ENCODE results near the gene CLEC4F.

Gene CLEC4F

GRCh38 chr2:70835643-70836042 lies 15.2 kb upstream of the CLEC4F start, which contains the start of gene CD207:
TSS of gene CD207 (minus strand) at chr2:70835816. CDS start at chr2:70835776, 40 bp downstream.
- Histone ChIP-seq H3K27ac (ENCODE audit: low read depth, low read length, severe bottlenecking) (no peak within 1 kb of the TSS), H3K4me3 (ENCODE audit: extremely low read depth, insufficient read depth, low read length, poor library complexity, severe bottlenecking) (no peak within 1 kb of the TSS), H3K9me3 (ENCODE audit: control insufficient read depth, low read length) (no peaks in the 10 kb centered on the region), H3K4me1 (ENCODE audit: control insufficient read depth, insufficient read depth, low read length, poor library complexity, severe bottlenecking) (no peaks in the 10 kb centered on the region), H3K36me3 (ENCODE audit: control insufficient read depth, insufficient read depth, low read length) (no peaks in the 10 kb centered on the region)
- whole genome bisulfite sequencing, 2 experiments (ENCODE audit: insufficient coverage in 2 of 2): 92 to 100% methylated on average over 1 to 4 of the region's 4 CpGs

DNA sequence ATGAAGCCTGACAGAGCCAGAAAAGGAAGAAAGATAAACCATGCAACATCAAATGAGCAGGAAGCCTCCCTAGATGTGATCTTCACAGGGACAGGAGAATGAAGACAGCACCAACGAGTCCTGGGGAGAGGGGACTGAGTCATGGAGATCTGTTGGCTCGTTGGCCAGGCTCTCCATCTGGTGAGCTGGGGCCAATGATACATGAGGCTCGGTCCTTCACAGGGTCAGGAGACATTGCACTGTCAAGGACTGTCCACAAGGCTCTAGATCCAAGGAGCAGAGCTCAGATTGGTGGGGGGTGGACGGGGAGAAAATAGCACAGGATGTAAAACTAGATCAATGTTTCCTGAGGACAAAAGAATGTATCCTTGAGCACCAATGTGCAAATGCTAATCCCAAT lies 14.5 kb upstream of the CLEC4F start:
- H3K36me3 ChIP-seq (ENCODE audit: control insufficient read depth, insufficient read depth, low read length): no peaks in the 10 kb centered on the region
- no peak overlapping the region for H3K27ac ChIP-seq (ENCODE audit: low read depth, low read length, severe bottlenecking)
- no peak overlapping the region for H3K4me3 ChIP-seq (ENCODE audit: extremely low read depth, insufficient read depth, low read length, poor library complexity, severe bottlenecking)
- H3K4me1 ChIP-seq (ENCODE audit: control insufficient read depth, insufficient read depth, low read length, poor library complexity, severe bottlenecking): no peaks in the 10 kb centered on the region
- 85 to 89% methylated on average over 3 to 4 of the region's 4 CpGs for WGBS, 2 experiments (ENCODE audit: insufficient coverage in 2 of 2)
- no peaks in the 10 kb centered on the region for H3K9me3 ChIP-seq (ENCODE audit: control insufficient read depth, low read length)

DNA sequence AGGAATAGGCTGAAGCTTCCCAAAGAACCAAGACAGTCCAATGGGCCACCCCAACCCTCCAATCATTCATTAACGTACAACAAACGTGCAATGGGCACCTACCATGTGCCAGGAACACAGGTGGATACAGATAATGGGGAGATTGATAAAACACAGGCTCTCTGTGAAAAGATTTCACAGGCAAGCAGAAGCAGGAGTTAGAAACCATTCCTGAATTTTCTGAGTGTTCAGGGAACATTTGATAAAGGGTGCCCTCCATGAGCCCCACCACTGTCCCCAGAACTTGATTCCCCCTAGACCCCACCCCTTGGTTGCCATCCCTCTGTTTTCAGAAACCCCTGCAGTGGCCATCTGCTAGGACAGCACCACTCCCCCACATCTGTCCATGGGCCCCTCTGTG lies 13.7 kb upstream of the CLEC4F start:
- Histone ChIP-seq H3K36me3 (ENCODE audit: control insufficient read depth, insufficient read depth, low read length) (no peaks in the 10 kb centered on the region), H3K9me3 (ENCODE audit: control insufficient read depth, low read length) (no peaks in the 10 kb centered on the region), H3K4me3 (ENCODE audit: extremely low read depth, insufficient read depth, low read length, poor library complexity, severe bottlenecking) (no peak overlapping the region), H3K4me1 (ENCODE audit: control insufficient read depth, insufficient read depth, low read length, poor library complexity, severe bottlenecking) (peaks cover 6% of the 10 kb centered on the region), H3K27ac (ENCODE audit: low read depth, low read length, severe bottlenecking) (no peak overlapping the region)
- WGBS, 2 experiments (ENCODE audit: insufficient coverage in 2 of 2): 83% methylated on average over 2 of the region's 2 CpGs; no CpG with 5 or more reads in 1 of the 2 experiments

GRCh38 chr2:70833246-70833645 lies 12.8 kb upstream of the CLEC4F start:
- H3K36me3 ChIP-seq (ENCODE audit: control insufficient read depth, insufficient read depth, low read length): no peaks in the 10 kb centered on the region
- WGBS, 2 experiments (ENCODE audit: insufficient coverage in 2 of 2): 67 to 80% methylated on average over 1 of the region's 1 CpG
- no peaks in the 10 kb centered on the region for H3K9me3 ChIP-seq (ENCODE audit: control insufficient read depth, low read length)
- H3K27ac ChIP-seq (ENCODE audit: low read depth, low read length, severe bottlenecking): no peak overlapping the region
- H3K4me1 ChIP-seq (ENCODE audit: control insufficient read depth, insufficient read depth, low read length, poor library complexity, severe bottlenecking): peaks cover 8% of the 10 kb centered on the region
- no peak overlapping the region for H3K4me3 ChIP-seq (ENCODE audit: extremely low read depth, insufficient read depth, low read length, poor library complexity, severe bottlenecking)

DNA sequence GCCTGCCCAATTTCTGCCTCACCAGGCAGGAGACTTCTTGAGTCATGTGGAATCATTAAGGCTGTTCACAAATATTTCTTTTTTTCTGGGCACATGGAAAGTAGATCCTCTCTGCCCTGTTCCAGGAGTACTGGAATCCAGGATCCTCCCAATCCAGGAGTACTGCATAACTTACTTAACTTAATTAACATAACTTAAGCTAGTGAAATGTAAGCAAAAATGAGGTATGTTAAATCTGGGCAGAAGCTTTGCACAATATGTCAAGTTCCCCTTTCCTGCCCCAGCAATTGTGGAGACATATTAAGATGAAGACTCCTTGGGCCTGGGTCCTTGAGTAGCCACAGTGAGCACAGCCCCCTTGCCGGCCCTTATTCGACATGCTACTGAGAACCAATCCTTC lies 12.0 kb upstream of the CLEC4F start:
- Histone ChIP-seq H3K36me3 (ENCODE audit: control insufficient read depth, insufficient read depth, low read length) (no peaks in the 10 kb centered on the region), H3K27ac (ENCODE audit: low read depth, low read length, severe bottlenecking) (no peak overlapping the region), H3K9me3 (ENCODE audit: control insufficient read depth, low read length) (no peaks in the 10 kb centered on the region), H3K4me1 (ENCODE audit: control insufficient read depth, insufficient read depth, low read length, poor library complexity, severe bottlenecking) (peaks cover 8% of the 10 kb centered on the region), H3K4me3 (ENCODE audit: extremely low read depth, insufficient read depth, low read length, poor library complexity, severe bottlenecking) (no peak overlapping the region)
- WGBS, 2 experiments (ENCODE audit: insufficient coverage in 2 of 2): 76% methylated on average over 2 of the region's 2 CpGs; no CpG with 5 or more reads in 1 of the 2 experiments

DNA sequence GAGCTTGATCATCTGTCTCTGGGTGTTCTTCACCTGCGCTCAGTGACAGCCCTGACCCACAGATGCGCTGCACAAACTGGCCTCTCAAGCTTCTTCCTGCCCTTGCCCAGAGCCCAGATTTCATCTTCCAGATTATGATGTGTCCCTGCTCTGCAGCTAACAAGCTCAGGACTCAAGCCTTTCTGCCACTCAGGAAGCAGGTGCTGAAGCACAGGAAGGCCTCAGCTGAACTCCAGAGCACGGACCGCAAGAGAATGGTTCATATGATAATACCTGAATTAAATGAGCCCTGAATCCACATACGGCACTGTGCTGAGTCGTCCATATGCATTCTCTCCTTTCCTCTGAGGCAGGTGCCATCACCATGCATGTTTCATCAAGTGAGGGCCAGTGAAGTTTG lies 11.5 kb upstream of the CLEC4F start:
- no peaks in the 10 kb centered on the region for H3K36me3 ChIP-seq (ENCODE audit: control insufficient read depth, insufficient read depth, low read length)
- H3K27ac ChIP-seq (ENCODE audit: low read depth, low read length, severe bottlenecking): no peak overlapping the region
- 90% methylated on average over 5 to 6 of the region's 6 CpGs for WGBS, 2 experiments (ENCODE audit: insufficient coverage in 2 of 2)
- H3K9me3 ChIP-seq (ENCODE audit: control insufficient read depth, low read length): no peaks in the 10 kb centered on the region
- no peak overlapping the region for H3K4me3 ChIP-seq (ENCODE audit: extremely low read depth, insufficient read depth, low read length, poor library complexity, severe bottlenecking)
- peaks cover 8% of the 10 kb centered on the region for H3K4me1 ChIP-seq (ENCODE audit: control insufficient read depth, insufficient read depth, low read length, poor library complexity, severe bottlenecking)

GRCh38 chr2:70830366-70830765 lies 10.0 kb upstream of the CLEC4F start:
- 78 to 87% methylated on average over 5 of the region's 5 CpGs for WGBS, 2 experiments (ENCODE audit: insufficient coverage in 2 of 2)
- Histone ChIP-seq H3K4me1 (ENCODE audit: control insufficient read depth, insufficient read depth, low read length, poor library complexity, severe bottlenecking) (peaks cover 8% of the 10 kb centered on the region), H3K9me3 (ENCODE audit: control insufficient read depth, low read length) (no peaks in the 10 kb centered on the region), H3K27ac (ENCODE audit: low read depth, low read length, severe bottlenecking) (no peak overlapping the region), H3K36me3 (ENCODE audit: control insufficient read depth, insufficient read depth, low read length) (no peaks in the 10 kb centered on the region), H3K4me3 (ENCODE audit: extremely low read depth, insufficient read depth, low read length, poor library complexity, severe bottlenecking) (no peak overlapping the region)

- Histone ChIP-seq H3K9me3 (ENCODE audit: control insufficient read depth, low read length) (no peaks in the 10 kb centered on the region), H3K27ac (ENCODE audit: low read depth, low read length, severe bottlenecking) (no peak overlapping the region), H3K36me3 (ENCODE audit: control insufficient read depth, insufficient read depth, low read length) (no peaks in the 10 kb centered on the region), H3K4me3 (ENCODE audit: extremely low read depth, insufficient read depth, low read length, poor library complexity, severe bottlenecking) (no peak overlapping the region), H3K4me1 (ENCODE audit: control insufficient read depth, insufficient read depth, low read length, poor library complexity, severe bottlenecking) (peaks cover 8% of the 10 kb centered on the region)
- 67 to 89% methylated on average over 1 of the region's 1 CpG for WGBS, 2 experiments (ENCODE audit: insufficient coverage in 2 of 2)
Observed at GRCh38 chr2:70829916-70830315, 9.5 kb upstream of the CLEC4F start.

DNA sequence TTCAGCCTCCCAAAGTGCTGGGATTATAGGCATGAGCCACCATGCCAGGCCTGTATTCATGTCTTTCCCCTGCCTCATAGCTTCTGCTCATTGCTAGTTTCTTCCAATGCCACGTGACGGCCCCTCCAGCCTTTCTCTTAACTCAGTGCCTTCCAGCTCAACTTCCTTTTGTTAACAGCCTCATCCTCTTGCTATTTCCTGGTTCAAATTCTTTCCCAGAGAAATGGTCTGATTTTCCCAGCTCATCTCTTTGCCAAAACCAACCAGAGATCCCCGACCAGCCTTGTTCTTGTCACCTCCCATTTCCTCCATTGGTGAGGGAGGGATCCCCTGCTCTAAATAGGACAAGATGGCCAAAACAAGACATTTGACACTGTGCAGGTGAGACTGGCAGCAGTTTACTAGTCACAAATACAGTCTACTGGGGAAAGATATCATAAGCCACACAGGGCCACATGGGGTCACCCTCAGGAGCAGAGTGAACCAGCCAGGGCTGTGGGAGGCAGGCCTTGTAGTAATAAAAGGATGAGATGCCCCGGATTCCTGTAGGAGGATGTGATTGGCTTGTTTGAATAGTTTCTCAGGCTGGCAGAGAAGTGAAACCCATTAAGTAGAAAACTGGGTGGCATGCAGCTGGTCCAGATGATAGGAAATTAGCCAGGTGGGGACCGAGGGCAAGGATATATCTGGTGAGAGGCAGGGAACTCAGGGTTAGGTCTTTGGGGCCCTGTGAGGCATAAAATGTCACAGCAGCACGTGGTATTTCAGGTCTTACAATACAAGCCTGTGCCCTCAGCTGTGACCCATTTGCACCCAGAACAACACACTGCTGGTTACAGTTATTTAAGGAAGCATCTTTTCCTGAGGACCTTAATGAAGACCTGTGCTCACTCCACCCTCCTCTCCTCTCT lies 8.8 kb upstream of the CLEC4F start:
- WGBS, 2 experiments (ENCODE audit: insufficient coverage in 2 of 2): 81 to 85% methylated on average over 5 to 6 of the region's 6 CpGs

DNA sequence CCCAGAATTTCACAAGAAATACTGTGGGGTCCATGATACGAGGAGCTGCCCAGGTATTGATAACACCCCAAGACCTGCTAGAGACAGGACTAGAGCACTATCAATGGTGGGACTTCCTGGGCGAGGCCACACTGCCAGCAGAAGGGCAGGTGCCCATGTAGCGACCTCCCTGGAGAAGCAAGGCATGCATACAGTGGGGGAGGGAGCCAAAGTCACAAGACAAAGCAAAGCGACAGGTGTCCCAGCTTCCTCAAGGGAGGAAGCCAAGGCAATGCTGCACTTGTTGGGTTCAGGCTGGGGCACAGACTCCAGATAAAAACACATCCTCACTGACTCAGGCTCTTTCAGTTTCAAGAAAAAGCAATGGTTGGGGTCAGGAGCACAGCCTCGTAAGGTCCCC lies 7.7 kb upstream of the CLEC4F start:
- WGBS, 2 experiments (ENCODE audit: insufficient coverage in 2 of 2): 76 to 81% methylated on average over 5 of the region's 5 CpGs
- Histone ChIP-seq H3K27ac (ENCODE audit: low read depth, low read length, severe bottlenecking) (no peak overlapping the region), H3K9me3 (ENCODE audit: control insufficient read depth, low read length) (no peaks in the 10 kb centered on the region), H3K4me1 (ENCODE audit: control insufficient read depth, insufficient read depth, low read length, poor library complexity, severe bottlenecking) (peaks cover 8% of the 10 kb centered on the region), H3K36me3 (ENCODE audit: control insufficient read depth, insufficient read depth, low read length) (no peaks in the 10 kb centered on the region), H3K4me3 (ENCODE audit: extremely low read depth, insufficient read depth, low read length, poor library complexity, severe bottlenecking) (no peak overlapping the region)

More for the DNA sequence above, 8.8 kb upstream of the CLEC4F start:
- Histone ChIP-seq H3K36me3 (ENCODE audit: control insufficient read depth, insufficient read depth, low read length) (no peaks in the 10 kb centered on the region), H3K4me1 (ENCODE audit: control insufficient read depth, insufficient read depth, low read length, poor library complexity, severe bottlenecking) (peaks cover 8% of the 10 kb centered on the region), H3K27ac (ENCODE audit: low read depth, low read length, severe bottlenecking) (peak overlapping the region; percentile 72), H3K4me3 (ENCODE audit: extremely low read depth, insufficient read depth, low read length, poor library complexity, severe bottlenecking) (no peak overlapping the region), H3K9me3 (ENCODE audit: control insufficient read depth, low read length) (no peaks in the 10 kb centered on the region)

DNA sequence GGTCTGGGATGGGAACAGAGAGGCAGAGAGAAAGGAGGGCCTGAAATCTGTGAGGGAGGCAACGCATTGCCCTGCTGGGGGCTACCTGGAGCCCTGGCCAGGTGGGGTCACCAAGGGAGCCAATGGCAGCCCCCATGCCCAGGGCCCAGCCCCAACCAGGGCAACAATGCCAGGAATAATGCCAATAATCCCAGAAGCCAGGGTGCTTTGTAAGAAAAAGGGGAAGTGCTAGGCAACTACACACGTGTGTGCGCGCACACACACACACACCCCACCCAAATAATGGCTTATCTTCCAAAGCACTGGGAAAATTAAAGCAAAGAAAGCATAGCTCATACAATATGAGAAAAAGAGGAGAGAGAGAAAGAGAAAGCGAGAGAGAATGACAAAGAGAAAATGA lies 7.0 kb upstream of the CLEC4F start:
- Histone ChIP-seq H3K4me1 (ENCODE audit: control insufficient read depth, insufficient read depth, low read length, poor library complexity, severe bottlenecking) (peaks cover 8% of the 10 kb centered on the region), H3K4me3 (ENCODE audit: extremely low read depth, insufficient read depth, low read length, poor library complexity, severe bottlenecking) (no peak overlapping the region), H3K27ac (ENCODE audit: low read depth, low read length, severe bottlenecking) (no peak overlapping the region), H3K36me3 (ENCODE audit: control insufficient read depth, insufficient read depth, low read length) (no peaks in the 10 kb centered on the region), H3K9me3 (ENCODE audit: control insufficient read depth, low read length) (no peaks in the 10 kb centered on the region)
- WGBS, 2 experiments (ENCODE audit: insufficient coverage in 2 of 2): 86 to 100% methylated on average over 1 of the region's 5 CpGs
